GM21723 (cell line): ENCODE measurements around the gene TRPM3.
"Not testable (repeated sequence)": the region's sequence is repeated elsewhere in the genome, so short reads cannot be mapped to it uniquely, and the experiment has no call there.

Source experiments
- ATAC-seq: cut with Tn5 transposase; IDR thresholded peaks from one replicate; pipeline ENCODE4 v1.9.1; 2021; ENCODE audit warnings: mild to moderate bottlenecking, moderate library complexity; ENCODE audit not compliant: unreplicated experiment

TRPM3 gene

GRCh38 chr9:70677055-70677735, 444.2 kb downstream of the TRPM3 start:
- no peak for ATAC-seq

DNA sequence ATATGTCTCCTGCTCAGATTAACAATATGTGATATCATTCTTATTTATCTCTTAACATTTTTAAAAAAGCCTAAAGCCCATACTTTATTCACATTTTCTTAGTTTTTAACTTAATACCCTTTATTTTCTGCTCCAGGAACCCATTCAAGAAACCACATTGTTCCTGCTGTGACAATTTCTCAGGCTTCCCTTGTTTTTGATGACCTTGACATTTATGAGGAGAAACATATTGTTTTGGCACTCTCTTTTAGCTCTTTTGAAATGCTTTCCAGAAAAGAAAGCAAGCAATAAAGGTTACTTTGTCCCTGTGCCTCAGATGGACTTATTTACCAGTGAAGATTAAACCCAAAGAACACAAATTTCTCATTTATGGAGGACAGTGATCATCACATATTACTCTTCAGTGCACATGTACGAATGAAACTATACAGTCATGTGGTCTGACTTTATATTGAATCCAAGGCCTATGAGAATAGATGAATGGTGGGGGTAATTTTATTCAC, 445.5 kb downstream of the TRPM3 start:
- ATAC-seq, result no peak

DNA sequence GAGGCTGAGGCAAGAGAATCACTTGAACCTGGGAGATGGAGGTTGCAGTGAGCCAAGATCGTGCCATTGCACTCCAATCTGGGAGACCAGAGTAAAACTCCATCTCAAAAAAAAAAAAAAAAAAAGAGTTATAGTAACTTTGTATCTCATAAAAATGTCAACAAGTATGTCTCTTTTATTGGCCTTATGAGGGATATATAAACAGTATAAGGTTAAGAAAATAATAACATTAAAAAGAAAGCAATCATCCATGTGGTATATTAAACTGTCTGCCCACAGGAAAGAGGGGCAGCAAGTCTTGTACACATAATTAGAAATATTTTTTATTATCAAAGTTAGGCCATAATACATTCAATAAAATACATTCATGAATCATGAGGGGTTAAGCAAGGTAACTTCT, 447.6 kb downstream of the TRPM3 start:
- no peak for ATAC-seq

DNA sequence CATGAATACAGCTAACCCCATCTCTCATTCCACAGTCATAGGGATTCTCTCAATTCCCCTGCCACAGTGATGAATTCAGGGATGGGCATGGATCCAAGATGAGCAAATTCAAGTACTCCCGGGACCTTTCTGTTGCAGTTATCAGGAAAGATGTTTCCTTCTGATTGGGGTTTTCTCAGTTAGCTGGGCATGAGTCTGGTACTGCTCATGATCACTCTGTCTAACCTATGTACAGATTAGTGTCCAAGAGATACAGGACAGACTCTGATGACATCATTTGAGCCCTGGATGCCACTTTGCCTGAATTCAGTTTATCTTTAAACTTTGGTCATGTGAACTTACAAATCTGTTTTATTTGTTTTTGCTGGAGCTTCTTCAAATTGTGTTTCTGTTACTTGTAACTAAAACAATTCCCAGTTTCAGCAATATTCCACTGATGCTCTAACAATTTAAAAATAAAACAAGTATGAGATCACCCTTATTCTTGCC, 449.2 kb downstream of the TRPM3 start:
- no peak for ATAC-seq

- ATAC-seq, result no peak
Observed at GRCh38 chr9:70668751-70669150, 452.7 kb downstream of the TRPM3 start.

DNA sequence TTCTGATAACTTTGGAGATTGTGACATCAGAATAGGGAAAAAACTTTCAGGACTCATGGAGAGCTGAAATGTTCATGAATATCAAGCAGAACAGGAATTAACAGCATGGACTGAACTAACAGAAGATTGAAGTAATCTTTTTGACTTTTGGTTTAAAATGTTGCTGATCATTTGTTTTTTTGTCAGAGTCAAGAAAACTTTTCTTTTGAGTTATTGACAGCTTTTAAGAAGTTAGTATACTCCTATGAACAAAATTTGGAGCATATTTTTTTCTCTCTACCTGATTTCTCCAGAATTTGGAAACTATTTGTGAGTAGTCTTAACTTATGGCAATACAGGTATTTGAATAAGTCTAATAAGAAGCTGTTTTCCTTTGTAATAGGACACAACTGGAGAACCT, 462.7 kb downstream of the TRPM3 start:
- no peak for ATAC-seq

DNA sequence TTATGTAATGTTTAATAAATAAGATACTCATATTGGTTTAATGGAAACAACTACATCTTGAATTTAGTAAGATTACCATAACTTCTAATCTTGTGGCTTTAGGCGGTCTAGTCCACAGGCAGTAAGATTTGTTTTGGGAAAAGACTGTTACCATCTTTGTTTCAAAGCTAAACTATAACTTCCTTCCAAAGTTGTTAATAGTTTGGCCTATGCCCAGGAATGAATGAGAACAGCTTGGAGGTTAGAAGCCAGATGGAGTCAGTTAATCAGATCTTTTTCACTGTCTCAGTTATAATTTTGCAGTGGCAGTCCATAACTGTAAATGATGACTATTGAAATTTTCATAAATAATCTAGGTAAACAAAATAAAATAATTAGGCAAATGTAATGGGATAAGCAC, 465.1 kb downstream of the TRPM3 start:
- no peak for ATAC-seq

DNA sequence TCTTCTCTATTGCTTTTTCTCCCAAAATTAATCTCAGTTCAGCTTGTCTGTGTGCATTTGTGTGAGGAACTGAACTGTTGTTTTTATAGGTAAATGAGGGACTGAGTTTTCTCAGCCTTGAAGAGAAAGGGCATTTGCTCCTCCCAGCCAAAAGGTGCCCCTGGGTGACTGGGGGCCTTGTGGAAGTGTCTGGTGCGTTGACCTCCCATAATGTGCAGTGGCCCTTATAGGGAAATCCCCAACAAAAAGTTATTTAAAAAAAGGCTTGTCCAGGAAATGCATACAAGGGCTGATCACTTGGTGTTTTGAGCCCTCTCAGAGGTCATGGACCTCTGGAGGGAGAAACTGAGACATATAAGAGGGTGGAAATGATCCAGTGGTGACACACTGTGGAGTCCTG, 467.3 kb downstream of the TRPM3 start:
- no peak for ATAC-seq

DNA sequence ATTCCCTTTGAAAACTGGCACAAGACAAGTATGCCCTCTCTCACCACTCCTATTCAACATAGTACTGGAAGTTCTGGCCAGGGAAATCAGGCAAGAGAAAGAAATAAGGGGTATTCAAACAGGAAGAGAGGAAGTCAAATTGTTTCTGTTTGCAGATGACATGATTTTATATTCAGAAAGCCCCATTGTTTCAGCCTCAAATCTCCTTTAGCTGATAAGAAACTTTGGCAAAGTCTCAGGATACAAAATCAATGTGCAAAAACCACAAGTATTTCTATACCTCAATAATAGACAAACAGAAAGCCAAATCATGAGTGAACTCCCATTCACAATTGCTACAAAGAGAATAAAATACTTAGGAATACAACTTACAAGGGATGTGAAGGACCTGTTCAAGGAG, 476.8 kb downstream of the TRPM3 start:
- ATAC-seq, result not testable (repeated sequence)

DNA sequence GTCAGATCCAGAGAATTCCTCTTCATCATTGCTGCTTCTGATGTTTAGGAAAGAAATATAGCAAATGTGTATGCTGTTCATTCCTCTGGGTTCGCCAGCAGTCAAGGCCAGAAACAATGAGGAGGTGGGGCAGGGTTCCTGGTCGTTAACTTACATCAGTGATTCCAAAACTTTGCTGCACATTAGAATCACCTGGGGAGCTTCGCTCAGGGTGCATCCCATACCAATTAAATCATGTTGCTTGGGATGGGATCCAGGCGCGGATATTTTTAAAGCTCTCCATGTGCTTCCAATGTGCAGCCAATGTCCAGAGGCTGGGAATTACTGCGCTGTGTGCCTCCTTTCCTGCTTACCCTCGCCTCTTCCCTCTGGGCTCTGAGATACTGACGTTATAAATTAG, 479.1 kb downstream of the TRPM3 start:
- no peak for ATAC-seq

GRCh38 chr9:70641631-70642030, 479.8 kb downstream of the TRPM3 start:
- no peak for ATAC-seq

GRCh38 chr9:70641031-70641430, 480.4 kb downstream of the TRPM3 start:
- no peak for ATAC-seq

GRCh38 chr9:70639853-70640814, 481.3 kb downstream of the TRPM3 start:
- ATAC-seq, result no peak

- no peak for ATAC-seq
Observed at GRCh38 chr9:70635790-70636189, 485.6 kb downstream of the TRPM3 start.

DNA sequence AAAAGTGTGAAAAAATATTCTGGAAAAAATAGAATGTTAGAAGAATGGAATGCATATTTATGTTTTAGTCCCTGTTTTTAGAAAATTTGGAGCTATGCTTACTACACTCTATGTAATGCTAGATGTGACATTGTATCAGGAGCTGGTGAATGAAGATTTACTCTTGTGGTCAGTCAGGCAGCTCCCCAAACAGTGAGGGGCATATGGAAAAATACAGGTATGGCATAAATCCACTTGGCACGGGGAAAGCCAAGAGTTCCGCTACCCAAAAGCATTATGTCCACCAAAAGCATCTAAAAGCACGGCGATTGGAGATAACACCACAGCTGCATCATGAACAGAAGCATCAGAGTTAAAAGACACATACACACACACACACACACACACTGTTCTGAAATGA, 486.7 kb downstream of the TRPM3 start:
- no peak for ATAC-seq

GRCh38 chr9:70630971-70631370, 490.4 kb downstream of the TRPM3 start:
- no peak for ATAC-seq

- ATAC-seq, result not testable (repeated sequence)
Observed at GRCh38 chr9:70629080-70629685, 492.2 kb downstream of the TRPM3 start.

DNA sequence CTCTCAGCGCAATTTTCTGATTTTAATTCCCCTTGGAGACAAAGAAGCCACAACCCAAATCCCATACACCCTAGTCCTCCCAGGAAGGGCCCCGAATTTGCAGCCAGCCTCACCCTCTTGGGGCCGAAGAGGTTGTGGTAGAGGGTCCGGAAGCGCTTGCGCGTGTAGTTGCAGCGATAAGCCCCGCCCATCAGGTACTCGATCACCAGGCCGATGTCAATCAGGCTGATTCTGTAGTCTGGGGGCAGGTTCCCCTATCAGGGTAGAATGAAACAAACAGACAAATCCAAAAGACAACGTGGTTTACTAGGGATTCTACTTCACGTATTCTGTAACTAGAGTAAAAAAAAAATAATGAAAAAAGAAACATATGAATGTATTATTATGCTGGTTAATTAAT, 496.3 kb downstream of the TRPM3 start:
- ATAC-seq, result no peak

- ATAC-seq, result no peak
Observed at GRCh38 chr9:70618784-70619183, 502.6 kb downstream of the TRPM3 start.

- no peak for ATAC-seq
Observed at GRCh38 chr9:70617033-70617828, 504.2 kb downstream of the TRPM3 start.
